ENCODE measurements around the gene NDUFB3.
"Not testable (repeated sequence)": the region's sequence is repeated elsewhere in the genome, so short reads cannot be mapped to it uniquely, and the experiment has no call there.

NDUFB3 gene

DNA sequence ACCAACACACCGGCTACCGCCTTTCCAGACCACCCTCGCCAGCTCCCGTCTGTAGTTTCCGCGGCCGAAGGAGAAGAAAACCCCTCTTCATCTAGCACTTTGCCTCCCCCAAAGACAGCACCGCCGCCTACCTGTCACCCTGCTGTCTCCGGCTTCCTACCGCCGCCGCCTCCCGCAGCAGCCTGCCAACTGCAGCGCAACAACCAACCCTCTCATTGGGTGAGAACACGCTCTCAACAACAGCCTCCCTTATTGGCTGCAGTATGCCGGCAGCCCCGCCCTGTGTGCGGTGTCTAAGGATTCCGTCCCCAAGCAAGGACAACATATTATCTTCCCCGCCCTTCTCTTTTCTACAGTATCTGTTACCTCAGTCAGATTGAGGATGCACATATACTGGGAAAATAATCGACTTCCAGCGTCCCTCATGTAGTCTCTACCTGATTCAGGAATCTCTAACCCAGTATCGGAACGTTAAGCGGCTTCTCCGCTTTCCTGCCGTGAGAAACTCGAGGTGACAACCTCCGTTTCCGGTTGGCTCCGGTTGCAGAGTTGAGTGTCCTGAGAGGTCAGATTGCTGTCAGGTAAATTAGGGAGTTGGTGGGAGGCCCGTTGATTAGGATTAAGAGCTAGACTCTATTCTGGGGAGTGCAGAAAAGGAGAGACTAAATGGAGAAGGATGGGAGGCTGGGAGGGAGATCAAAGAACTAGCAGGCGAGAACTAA, at the start of gene NDUFB3, which contains the start of gene HYCC2:
Gene NDUFB3 (plus strand): TSS at position 523 of the 722 bp plus-strand sequence. CDS start 6,882 bp downstream, outside the sequence.
Gene HYCC2 (minus strand): TSS at position 193 of the 722 bp plus-strand sequence. CDS start 47,662 bp downstream, outside the sequence.
- peak; percentile 82 for DNase-seq (ENCODE audit: low read depth)

DNA sequence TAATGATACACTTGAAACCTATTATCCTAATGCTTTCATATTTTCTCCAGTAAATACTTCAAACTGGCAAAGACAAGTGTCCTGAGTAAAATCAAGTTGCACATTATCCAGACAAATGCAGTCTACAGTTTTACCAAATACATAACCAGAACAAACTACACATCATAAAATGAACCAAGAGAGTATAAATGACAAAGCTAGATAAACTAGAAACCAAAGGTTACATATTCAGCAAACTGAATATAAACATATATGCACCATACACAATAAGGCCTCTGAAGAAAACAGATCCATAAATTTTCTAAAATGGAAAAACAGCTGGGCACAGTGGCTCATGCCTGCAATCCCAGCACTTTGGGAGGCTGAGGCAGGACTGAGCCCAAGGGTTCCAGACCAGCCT, 47.3 kb upstream of the NDUFB3 start:
- no peak for DNase-seq (ENCODE audit: low read depth)

DNA sequence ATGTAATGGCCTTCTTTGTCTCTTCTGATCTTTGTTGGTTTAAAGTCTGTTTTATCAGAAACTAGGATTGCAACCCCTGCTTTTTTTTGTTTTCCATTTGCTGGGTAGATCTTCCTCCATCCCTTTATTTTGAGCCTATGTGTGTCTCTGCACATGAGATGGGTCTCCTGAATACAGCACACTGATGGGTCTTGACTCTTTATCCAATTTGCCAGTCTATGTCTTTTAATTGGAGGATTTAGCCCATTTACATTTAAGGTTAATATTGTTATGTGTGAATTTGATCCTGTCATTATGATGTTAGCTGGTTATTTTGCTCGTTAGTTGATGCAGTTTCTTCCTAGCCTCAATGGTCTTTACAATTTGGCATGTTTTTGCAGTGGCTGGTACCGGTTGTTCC, 37.4 kb upstream of the NDUFB3 start:
- not testable (repeated sequence) for DNase-seq (ENCODE audit: low read depth)

DNA sequence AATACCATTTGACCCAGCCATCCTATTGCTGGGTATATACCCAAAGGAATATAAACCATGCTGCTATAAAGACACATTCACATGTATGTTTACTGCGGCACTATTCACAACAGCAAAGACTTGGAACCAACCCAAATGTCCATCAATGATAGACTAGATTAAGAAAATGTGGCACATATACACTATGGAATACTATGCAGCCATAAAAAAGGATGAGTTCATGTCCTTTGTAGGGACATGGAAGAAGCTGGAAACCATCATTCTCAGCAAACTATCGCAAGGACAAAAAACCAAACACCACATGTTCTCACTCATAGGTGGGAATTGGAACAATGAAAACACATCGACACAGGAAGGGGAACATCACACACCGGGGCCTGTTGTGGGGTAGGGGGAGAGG, 33.4 kb upstream of the NDUFB3 start:
- not testable (repeated sequence) for DNase-seq (ENCODE audit: low read depth)

- DNase-seq (ENCODE audit: low read depth) = no peak
These were observed 32.9 kb upstream of the NDUFB3 start for GRCh38 chr2:201038855-201039254.

- DNase-seq (ENCODE audit: low read depth) = no peak
These were observed 30.8 kb upstream of the NDUFB3 start for GRCh38 chr2:201040867-201041628.

DNA sequence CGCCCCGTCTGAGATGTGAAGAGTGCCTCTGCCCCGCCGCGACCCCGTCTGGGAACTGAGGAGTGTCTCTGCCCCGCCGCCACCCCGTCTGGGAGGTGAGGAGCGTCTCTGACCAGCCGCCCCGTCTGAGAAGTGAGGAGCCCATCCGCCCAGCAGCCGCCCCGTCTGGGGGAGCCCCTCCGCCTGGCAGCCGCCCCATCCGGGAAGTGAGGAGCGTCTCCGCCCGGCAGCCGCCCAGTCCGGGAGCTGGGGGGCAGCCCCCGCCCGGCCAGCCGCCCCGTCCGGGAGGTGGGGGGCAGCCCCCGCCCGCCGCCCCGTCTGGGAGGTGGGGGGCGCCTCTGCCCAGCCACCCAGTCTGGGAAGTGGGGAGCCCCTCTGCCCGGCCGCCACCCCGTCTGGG, 29.4 kb upstream of the NDUFB3 start:
- DNase-seq (ENCODE audit: low read depth) = not testable (repeated sequence)

GRCh38 chr2:201043050-201043449, 28.8 kb upstream of the NDUFB3 start:
- DNase-seq (ENCODE audit: low read depth) = not testable (repeated sequence)

GRCh38 chr2:201046881-201047280, 24.9 kb upstream of the NDUFB3 start:
- DNase-seq (ENCODE audit: low read depth) = no peak

DNA sequence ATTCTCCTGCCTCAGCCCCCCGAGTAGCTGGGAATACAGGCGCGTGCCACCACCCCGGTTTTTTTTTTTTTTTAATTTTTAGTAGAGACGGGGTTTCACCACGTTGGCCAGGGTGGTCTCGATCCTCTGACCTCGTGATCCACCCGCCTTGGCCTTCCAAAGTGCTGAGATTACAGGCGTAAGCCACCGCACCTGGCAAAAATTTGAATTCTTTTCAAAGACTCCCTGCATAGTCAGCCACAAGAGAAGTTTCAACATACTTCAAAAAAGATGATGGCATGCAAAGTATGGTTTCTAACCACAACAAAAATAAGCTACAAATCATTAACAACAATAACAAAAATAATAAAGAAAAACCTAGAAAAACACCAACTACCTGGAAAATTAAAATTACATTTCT, 22.3 kb upstream of the NDUFB3 start:
- DNase-seq (ENCODE audit: low read depth) = no peak

- no peak for DNase-seq (ENCODE audit: low read depth)
These were observed 14.7 kb upstream of the NDUFB3 start for GRCh38 chr2:201057087-201057521.

DNA sequence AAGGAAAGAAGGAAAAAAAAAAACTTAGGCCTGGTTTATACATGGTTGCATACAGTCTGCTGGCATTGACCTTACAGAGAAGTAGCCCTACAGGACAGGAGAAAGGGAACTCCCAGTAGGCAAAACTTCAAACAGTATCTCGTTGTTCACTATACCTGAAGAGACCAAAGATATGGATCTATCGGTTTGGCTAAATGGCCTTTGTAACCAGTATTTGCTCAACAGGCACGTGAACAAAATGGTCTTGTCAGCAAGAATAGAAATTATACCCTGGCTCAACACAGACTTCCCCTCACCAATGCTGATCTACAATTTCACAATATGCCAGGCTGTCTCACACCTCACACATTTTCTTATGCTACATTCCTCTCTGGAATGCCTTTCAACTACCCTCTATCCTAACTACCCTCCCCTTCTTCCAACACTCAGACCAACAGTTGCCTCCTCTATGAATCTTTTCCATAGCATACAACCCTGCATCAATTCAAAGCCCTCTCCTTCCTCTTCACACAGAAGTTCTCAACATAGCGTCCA, 14.0 kb upstream of the NDUFB3 start:
- DNase-seq (ENCODE audit: low read depth) = no peak

DNA sequence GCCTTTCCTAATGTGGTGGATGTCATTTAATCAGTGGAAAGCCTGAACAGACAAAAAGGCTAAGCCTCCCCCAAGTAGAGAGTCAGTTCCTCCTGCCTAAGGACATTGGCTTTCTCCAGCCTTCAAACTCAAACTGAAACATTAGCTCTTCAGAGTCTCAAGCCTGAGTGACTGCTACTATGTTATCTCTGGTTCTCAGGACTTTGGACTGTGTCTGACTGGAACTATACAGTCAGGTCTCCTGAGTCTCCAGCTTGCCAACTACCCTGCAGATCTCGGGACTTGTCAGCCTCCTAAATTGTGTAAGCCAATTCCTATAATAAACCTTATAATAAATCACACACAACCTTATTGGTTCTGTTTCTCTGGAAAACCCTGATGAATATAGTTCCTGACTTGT, 12.9 kb upstream of the NDUFB3 start:
- DNase-seq (ENCODE audit: low read depth) = no peak

- DNase-seq (ENCODE audit: low read depth) = no peak
These were observed 11.6 kb upstream of the NDUFB3 start for GRCh38 chr2:201059961-201060755.

- DNase-seq (ENCODE audit: low read depth) = not testable (repeated sequence)
These were observed 8.3 kb upstream of the NDUFB3 start for GRCh38 chr2:201063516-201063915.

- no peak for DNase-seq (ENCODE audit: low read depth)
These were observed 6.9 kb upstream of the NDUFB3 start for GRCh38 chr2:201064797-201065329.

DNA sequence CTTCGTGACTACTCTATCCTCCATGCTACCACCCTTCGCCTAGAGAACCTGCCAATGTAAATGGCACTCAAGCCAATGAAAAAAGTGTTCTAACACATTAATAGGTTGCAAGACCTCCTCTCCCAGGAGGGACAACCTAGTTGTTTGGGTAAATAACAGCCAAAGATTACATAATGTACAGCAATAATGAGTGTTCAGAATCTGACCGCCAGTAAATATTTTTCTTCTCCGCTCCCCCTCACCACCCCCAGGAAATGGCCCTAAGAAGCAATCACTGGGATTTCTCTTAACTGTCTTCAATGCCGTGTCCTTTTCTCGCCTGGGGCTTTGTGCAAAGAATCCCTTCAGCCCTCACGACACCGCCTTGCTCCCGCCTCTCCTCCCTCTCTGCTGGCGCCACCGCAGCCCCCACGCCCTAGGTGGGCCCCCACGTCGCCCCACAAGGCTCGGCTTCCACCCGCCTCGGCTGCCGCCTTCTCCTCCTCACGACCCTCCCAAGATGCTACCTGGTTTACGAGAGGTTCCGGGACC, 788 bp upstream of the NDUFB3 start:
- DNase-seq (ENCODE audit: low read depth) = no peak

DNA sequence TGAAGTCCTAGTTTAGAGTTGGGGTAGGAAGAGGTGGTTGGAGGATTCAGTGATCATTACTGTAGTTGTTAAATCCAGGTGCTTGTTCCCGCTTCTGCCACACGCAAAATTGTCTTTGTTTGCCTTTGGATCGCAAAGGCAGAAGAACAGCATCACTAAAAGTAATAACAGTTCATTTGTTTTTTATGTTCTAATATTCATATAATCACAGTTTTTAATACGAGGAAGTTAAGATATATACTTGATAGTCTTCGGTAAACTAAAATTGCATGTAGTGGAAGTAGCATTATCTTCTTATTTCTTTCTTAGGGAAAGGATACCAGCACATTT, 365 bp downstream of the NDUFB3 start:
- no peak for DNase-seq (ENCODE audit: low read depth)

- DNase-seq (ENCODE audit: low read depth) = no peak
These were observed 1.3 kb downstream of the NDUFB3 start for GRCh38 chr2:201073071-201073470.

- no peak for DNase-seq (ENCODE audit: low read depth)
These were observed 3.2 kb downstream of the NDUFB3 start for GRCh38 chr2:201074996-201075395.

DNA sequence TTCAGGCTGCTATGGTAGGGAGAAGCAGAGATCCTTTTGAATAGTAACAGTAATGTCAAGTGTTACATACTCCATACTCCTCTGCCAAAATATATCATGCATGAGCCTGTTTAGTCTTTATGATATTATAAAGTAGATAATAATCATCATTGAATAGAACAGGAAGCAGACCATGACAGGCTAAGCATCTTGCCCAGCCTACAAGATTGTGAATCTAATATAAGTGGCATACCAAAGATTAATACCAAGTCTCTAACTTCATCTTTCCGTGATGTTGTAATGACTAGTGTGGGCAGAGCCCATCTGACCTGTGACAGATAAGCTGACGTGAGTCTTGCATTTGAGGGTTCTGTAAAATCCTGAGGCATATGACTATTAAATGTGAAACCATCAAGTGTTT, 13.1 kb downstream of the NDUFB3 start:
- no peak for DNase-seq (ENCODE audit: low read depth)

DNA sequence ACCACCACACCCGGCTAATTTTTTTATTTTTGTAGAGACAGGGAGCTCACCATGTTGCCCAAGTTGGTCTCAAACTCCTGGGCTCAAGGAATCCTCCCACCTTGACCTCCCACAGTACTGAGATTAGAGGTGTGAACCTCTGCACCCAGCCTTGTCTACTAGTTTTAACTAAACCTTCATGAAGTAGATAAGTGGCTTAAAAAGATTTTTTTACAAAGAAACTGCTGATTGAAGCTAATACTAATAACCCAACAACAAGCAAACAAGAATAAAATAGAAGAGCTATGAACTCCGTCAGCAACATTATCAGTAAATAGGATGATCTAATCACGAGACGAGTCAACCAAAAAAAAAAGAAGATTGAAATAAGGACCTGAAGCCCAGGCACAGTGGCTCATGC, 18.8 kb downstream of the NDUFB3 start:
- no peak for DNase-seq (ENCODE audit: low read depth)

Data from activated T-helper 9 cell treated with anti-CD3 and anti-CD28 coated beads, Interleukin-2, amount 50 U/mL, for 16 hours (primary cell).